Testis (tissue), 3 donors: ENCODE data around the gene SOX14. TPM values are rescaled to one million over a fixed set of nuclear protein-coding genes. Genes with fewer than 3 reads are reported as not detected.

Experiments
- DNase-seq: peaks from one replicate; pipeline ENCODE4 v3.0.0-alpha.2; 2019
- H3K27ac ChIP-seq, 2 donors: fragments of 200-600 bp; sonication (generic); one replicate each; pipeline ENCODE4 v1.5.1; 2019
- H3K27me3 ChIP-seq: fragments of 200-600 bp; sonication (generic); one replicate; pipeline ENCODE4 v1.5.1; 2019
- H3K36me3 ChIP-seq: fragments of 200-600 bp; sonication (generic); one replicate; pipeline ENCODE4 v1.5.1; 2017; ENCODE audit warnings: low read depth; ENCODE audit errors: missing control alignments
- H3K4me1 ChIP-seq: fragments of 200-600 bp; sonication (generic); one replicate; pipeline ENCODE4 v1.5.1; 2019
- H3K4me3 ChIP-seq, 2 donors: fragments of 200-600 bp; sonication (generic); one replicate each; pipeline ENCODE4 v1.5.1; 2017 to 2019
- H3K9me3 ChIP-seq: fragments of 200-600 bp; sonication (generic); one replicate; pipeline ENCODE4 v1.5.1; 2017
- CTCF ChIP-seq, 3 experiments: fragments of 450-650 bp in 2 of 3; fragments of 200-600 bp in 1 of 3; sonication (generic) in 1 of 3; IDR thresholded peaks; one replicate each; pipeline ENCODE4 v1.5.1; 2016 to 2019; ENCODE audit warnings: antibody characterized with exemption in 3 of 3, mild to moderate bottlenecking in 2 of 3, moderate library complexity in 1 of 3
- POLR2A ChIP-seq: fragments of 450-650 bp; IDR thresholded peaks from one replicate; pipeline ENCODE4 v1.6.1; 2017; ENCODE audit warnings: antibody characterized with exemption, mild to moderate bottlenecking, moderate library complexity
- WGBS, 2 donors: methylation state at CpG; one replicate each; pipeline ENCODE4 v1.1.5; 2018; 5-methylcytosine and 5-hydroxymethylcytosine counted together
- intact Hi-C: fragments of 100-400 bp; cut with DNase I; formaldehyde crosslinking; loops from one replicate; pipeline ENCODE4 v1.15.1; 2023; ENCODE audit warnings: low total_unique reads
- polyA plus RNA-seq: library from polyadenylated mRNA; stranded (reverse); fragments of 350-450 nt; fragmentation: Illumina TruSeq; extraction: RNeasy Lipid Tissue Mini Kit (QIAGEN cat#74804); gene quantifications from one replicate; pipeline ENCODE4 v1.2.3, GENCODE V29; 2014; ENCODE audit warnings: low read depth, low replicate concordance; ENCODE audit not compliant: insufficient read depth
- total RNA-seq, 2 donors: library from RNA; depleted of rRNA; stranded (reverse); fragments of >200 nt; gene quantifications; one replicate each; pipeline ENCODE4 v1.2.3, GENCODE V29; 2016

Gene SOX14
- total and polyA plus RNA-seq, 3 donors from 2014 or later, result not detected

- H3K27ac ChIP-seq, result no peak overlapping the region
- H3K27me3 ChIP-seq, result no peaks in the 10 kb centered on the region
- intact Hi-C loops, result no loop called here
- peaks cover 4% of the 10 kb centered on the region for H3K4me1 ChIP-seq
- H3K9me3 ChIP-seq, result no peaks in the 10 kb centered on the region
- H3K36me3 ChIP-seq, result no peaks in the 10 kb centered on the region
- WGBS, 2 donors, result 3 to 4% methylated on average over 44 to 54 of the region's 54 CpGs
- no peak overlapping the region for H3K4me3 ChIP-seq
- no peak for TF ChIP-seq CTCF (IDR thresholded peaks at IDR 0.05)
- TF ChIP-seq POLR2A, result no peak
- DNase-seq, result no peak
Measured at GRCh38 chr3:137761563-137762503, 2.3 kb upstream of the SOX14 start.

- H3K27me3 ChIP-seq, result no peaks in the 10 kb centered on the region
- intact Hi-C loops, result no loop called here
- TF ChIP-seq CTCF (IDR thresholded peaks at IDR 0.05), result no peak
- no peak for TF ChIP-seq POLR2A
- no peaks in the 10 kb centered on the region for H3K9me3 ChIP-seq
- H3K4me3 ChIP-seq, result no peak overlapping the region
- 2 to 3% methylated on average over 34 of the region's 34 CpGs for WGBS, 2 donors
- H3K27ac ChIP-seq, result no peak overlapping the region
- DNase-seq, result no peak
- H3K36me3 ChIP-seq, result no peaks in the 10 kb centered on the region
- peaks cover 5% of the 10 kb centered on the region for H3K4me1 ChIP-seq
Measured at GRCh38 chr3:137762674-137763593, 1.2 kb upstream of the SOX14 start.

- Histone ChIP-seq H3K36me3 (no peaks in the 10 kb centered on the region), H3K4me3 (no peak overlapping the region), H3K9me3 (no peaks in the 10 kb centered on the region), H3K4me1 (peaks cover 10% of the 10 kb centered on the region), H3K27me3 (no peaks in the 10 kb centered on the region), H3K27ac (no peak overlapping the region)
- intact Hi-C loops, result no loop called here
- no peak for DNase-seq
- no peak for TF ChIP-seq POLR2A
- 1% methylated on average over 18 of the region's 18 CpGs for WGBS, 2 donors
Measured at GRCh38 chr3:137763594-137763938, 549 bp upstream of the SOX14 start.

GRCh38 chr3:137764563-137765309, 621 bp downstream of the SOX14 start:
- WGBS, 2 donors, result 2 to 3% methylated on average over 7 to 29 of the region's 58 CpGs
- H3K4me1 ChIP-seq, result peaks cover 10% of the 10 kb centered on the region
- H3K36me3 ChIP-seq, result no peaks in the 10 kb centered on the region
- intact Hi-C loops, result no loop called here
- TF ChIP-seq CTCF (IDR thresholded peaks at IDR 0.05) (no peak), POLR2A (no peak)
- no peaks in the 10 kb centered on the region for H3K9me3 ChIP-seq
- no peaks in the 10 kb centered on the region for H3K27me3 ChIP-seq
- DNase-seq, result no peak
- H3K27ac ChIP-seq, result no peak overlapping the region
- no peak overlapping the region for H3K4me3 ChIP-seq
